GM18507 (cell line): ENCODE measurements around the gene SLC1A2.

Experiments used
- DNase-seq: peaks from one replicate; pipeline ENCODE4 v3.0.0; 2011; ENCODE audit warnings: low read depth; ENCODE audit not compliant: insufficient read length; ENCODE audit errors: extremely low spot score
- FAIRE-seq: peaks from 2 replicates; lab custom pipeline; 2011; peaks lifted over from hg19 to GRCh38; lab: Jason Lieb, UNC

The SLC1A2 gene

GRCh38 chr11:35419184-35419829 is at the start of gene SLC1A2:
Gene SLC1A2 (minus strand): TSS chr11:35419558. CDS start chr11:35418966, 592 bp downstream.
- DNase-seq (no peak), FAIRE-seq (no peak)

- FAIRE-seq (no peak), DNase-seq (no peak)
Observed at GRCh38 chr11:35466058-35466457, 46.7 kb upstream of the SLC1A2 start.

GRCh38 chr11:35464308-35464707 is 45.0 kb upstream of the SLC1A2 start:
- no peak for FAIRE-seq
- DNase-seq, result no peak

GRCh38 chr11:35463331-35463751 is 44.0 kb upstream of the SLC1A2 start:
- DNase-seq (no peak), FAIRE-seq (no peak)

GRCh38 chr11:35461917-35462538 is 42.7 kb upstream of the SLC1A2 start:
- DNase-seq (no peak), FAIRE-seq (no peak)

GRCh38 chr11:35459489-35459888 is 40.1 kb upstream of the SLC1A2 start:
- DNase-seq, result no peak
- no peak for FAIRE-seq

- DNase-seq, result no peak
- no peak for FAIRE-seq
Observed at GRCh38 chr11:35458846-35459245, 39.5 kb upstream of the SLC1A2 start.

GRCh38 chr11:35454362-35454761 is 35.0 kb upstream of the SLC1A2 start:
- DNase-seq (no peak), FAIRE-seq (no peak)

- no peak for FAIRE-seq
- no peak for DNase-seq
Observed at GRCh38 chr11:35436581-35437250, 17.4 kb upstream of the SLC1A2 start.

- FAIRE-seq (no peak), DNase-seq (no peak)
Observed at GRCh38 chr11:35433588-35433987, 14.2 kb upstream of the SLC1A2 start.

GRCh38 chr11:35432464-35432863 is 13.1 kb upstream of the SLC1A2 start:
- FAIRE-seq, result no peak
- no peak for DNase-seq

GRCh38 chr11:35427071-35427470 is 7.7 kb upstream of the SLC1A2 start:
- DNase-seq (no peak), FAIRE-seq (no peak)

- DNase-seq (no peak), FAIRE-seq (no peak)
Observed at GRCh38 chr11:35426351-35426750, 7.0 kb upstream of the SLC1A2 start.

GRCh38 chr11:35425603-35426212 is 6.3 kb upstream of the SLC1A2 start:
- DNase-seq (no peak), FAIRE-seq (no peak)

GRCh38 chr11:35424157-35424940 is 5.0 kb upstream of the SLC1A2 start:
- no peak for FAIRE-seq
- DNase-seq, result no peak

GRCh38 chr11:35420371-35420770 is 1.0 kb upstream of the SLC1A2 start:
- FAIRE-seq (no peak), DNase-seq (no peak)

GRCh38 chr11:35419830-35420333 is 524 bp upstream of the SLC1A2 start:
- FAIRE-seq (no peak), DNase-seq (no peak)

- DNase-seq (no peak), FAIRE-seq (no peak)
Observed at GRCh38 chr11:35418282-35419183, 825 bp downstream of the SLC1A2 start.

GRCh38 chr11:35415487-35415886 is 3.9 kb downstream of the SLC1A2 start:
- DNase-seq (no peak), FAIRE-seq (no peak)
